LNCAP (cell line): ENCODE data around the gene CCDC141.

ENCODE experiments used
- TF ChIP-seq, protein P1 (sequence below): fragments of 450-650 bp; IDR thresholded peaks from 2 replicates; pipeline ENCODE4 v1.5.1; 2017; ENCODE audit warnings: mild to moderate bottlenecking

CCDC141 gene

DNA sequence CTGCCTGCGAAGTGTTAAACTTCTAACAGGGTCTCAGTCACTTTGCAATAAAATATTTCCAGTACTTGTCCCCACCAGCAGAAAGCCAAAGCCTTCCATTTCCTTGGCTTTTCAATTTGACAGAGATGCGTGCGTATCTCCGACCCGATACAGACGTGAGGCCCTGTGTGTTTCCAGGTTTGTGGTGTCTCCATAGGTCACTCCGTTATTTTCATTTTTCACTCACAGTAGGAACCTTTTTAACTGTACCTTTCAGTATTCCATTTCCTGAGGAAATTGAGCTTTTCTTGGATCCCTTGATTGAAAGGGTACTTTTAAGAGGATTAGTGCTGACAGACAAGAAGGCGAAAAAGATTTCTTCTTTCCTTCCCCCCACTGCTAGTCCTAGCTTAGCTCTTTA, 126.4 kb downstream of the CCDC141 start:
- TF ChIP-seq, protein P1, sequence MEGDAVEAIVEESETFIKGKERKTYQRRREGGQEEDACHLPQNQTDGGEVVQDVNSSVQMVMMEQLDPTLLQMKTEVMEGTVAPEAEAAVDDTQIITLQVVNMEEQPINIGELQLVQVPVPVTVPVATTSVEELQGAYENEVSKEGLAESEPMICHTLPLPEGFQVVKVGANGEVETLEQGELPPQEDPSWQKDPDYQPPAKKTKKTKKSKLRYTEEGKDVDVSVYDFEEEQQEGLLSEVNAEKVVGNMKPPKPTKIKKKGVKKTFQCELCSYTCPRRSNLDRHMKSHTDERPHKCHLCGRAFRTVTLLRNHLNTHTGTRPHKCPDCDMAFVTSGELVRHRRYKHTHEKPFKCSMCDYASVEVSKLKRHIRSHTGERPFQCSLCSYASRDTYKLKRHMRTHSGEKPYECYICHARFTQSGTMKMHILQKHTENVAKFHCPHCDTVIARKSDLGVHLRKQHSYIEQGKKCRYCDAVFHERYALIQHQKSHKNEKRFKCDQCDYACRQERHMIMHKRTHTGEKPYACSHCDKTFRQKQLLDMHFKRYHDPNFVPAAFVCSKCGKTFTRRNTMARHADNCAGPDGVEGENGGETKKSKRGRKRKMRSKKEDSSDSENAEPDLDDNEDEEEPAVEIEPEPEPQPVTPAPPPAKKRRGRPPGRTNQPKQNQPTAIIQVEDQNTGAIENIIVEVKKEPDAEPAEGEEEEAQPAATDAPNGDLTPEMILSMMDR, result no peak

DNA sequence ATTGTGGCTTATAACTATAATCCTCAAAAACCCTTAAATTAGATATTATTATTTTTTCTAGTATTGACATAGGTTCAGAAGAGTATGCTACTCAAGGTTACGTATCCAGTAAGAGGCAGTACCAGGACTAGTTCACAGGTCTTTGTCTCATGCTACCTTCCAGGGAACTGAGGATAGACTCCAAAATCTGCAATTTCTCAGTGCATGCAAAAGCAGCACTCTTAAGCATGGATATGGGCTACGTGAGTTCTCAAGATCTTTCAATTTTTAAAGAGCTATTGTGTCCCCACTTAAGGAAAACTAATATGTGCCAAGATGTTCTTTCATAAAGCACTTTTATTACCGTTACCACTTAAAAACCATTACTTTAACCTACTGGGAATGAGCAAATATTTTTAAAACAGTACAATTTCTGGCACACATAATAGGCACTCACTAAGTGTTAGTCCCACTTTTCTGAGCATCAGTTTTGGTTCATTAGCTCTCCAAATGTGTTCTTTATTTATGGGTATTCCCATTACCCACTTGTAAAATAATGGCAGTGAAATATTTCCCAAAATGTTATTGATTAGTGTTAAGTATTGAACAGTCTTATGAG, 128.9 kb downstream of the CCDC141 start:
- TF ChIP-seq, protein P1, result no peak

DNA sequence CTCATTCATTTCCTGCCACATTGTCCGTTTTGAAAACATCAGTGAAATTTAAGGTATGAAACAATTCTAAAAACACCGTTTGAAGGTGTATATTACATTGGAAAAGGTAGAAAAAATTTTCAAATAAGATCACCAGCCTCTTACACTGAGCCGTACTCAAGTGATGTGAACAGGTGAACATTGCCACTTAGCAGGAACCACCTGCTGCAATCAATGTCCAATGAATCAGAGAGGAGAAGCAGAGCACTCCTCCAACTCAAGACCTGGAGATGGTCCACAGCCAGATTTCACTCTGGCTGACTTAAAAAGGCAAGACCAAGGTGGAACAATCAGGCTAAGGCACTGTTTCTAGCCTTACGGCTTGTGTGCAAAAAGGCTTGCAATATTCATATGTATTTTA, 132.4 kb downstream of the CCDC141 start:
- TF ChIP-seq, protein P1, result no peak

DNA sequence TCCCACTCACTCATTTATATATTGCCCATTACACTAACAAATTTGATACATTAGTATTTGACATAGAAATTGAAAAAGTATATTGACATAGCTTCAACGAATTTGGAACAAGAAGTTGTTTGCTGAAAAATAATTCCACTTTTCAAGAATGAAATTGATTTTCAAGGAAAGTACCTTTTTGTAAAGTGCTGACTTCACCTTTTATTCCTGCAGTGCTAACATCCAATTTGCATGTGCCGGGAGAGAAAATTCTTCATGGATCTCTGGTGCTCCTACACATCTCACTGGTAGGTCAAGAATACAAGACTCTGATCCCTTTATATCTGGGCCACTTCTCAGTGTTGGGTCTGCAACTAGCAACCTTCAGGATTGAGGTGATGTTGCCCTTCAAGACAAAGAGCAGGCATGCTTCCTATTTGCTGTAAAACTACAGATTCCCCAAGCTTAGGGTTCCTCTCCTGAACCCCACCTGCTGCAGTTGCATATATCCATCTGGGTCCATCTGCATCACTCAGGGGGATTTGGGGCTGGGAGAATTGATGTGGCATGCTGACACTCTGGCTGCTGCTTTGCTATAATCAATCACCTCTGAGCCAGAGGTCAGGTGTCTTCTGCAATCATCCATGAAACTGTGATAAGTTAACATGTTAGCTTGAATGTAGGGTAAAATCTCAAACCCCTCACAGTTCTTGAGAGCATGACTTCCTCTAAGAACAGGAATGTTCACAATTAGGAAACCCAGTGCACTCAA, 134.3 kb downstream of the CCDC141 start:
- TF ChIP-seq, protein P1, result no peak

DNA sequence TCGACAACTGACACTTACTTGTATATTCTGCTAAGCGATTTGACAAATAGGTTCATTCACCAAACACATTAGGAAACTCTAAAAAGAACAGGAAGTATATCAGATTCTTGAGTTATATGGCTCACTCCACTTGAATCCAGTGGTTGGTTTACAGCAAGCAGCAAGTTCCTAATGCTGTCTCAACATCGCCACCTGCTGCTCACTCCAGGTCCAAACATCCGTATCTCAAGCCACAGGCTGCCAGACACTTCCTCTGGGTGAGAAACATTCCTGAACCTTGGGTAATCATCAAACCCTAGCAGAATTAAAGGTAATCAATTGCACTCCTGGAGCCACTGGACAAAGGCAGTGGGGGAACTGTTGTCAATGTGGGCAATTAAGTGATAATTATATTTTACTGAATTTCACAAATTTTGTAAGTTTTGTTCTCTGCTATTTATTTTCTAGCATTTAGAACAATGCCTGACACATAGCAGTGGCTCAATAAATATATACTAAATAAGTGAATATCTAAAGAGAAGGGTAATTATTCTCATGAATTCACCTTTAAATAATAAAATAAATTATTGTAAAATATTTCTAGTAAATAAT, 135.6 kb downstream of the CCDC141 start:
- TF ChIP-seq, protein P1, result peak; percentile 70

DNA sequence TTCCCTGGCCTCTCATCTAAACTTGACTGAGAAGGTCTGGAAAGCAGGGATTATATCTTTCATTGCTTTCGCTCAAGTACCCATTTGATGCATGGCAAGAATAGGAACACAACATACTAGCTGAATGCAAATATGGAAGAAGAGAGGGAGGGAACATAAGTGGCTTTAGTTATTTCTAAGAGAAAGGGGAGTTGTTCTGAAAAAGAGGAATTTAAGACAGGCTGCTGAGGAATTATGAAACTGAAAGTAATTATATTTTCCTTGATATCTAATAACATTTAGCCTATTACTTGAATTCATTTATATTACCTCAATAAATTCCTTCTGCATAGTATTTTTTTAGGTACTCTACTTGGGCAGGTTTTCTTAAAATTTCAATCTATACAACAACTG, 136.9 kb downstream of the CCDC141 start:
- TF ChIP-seq, protein P1, result no peak

DNA sequence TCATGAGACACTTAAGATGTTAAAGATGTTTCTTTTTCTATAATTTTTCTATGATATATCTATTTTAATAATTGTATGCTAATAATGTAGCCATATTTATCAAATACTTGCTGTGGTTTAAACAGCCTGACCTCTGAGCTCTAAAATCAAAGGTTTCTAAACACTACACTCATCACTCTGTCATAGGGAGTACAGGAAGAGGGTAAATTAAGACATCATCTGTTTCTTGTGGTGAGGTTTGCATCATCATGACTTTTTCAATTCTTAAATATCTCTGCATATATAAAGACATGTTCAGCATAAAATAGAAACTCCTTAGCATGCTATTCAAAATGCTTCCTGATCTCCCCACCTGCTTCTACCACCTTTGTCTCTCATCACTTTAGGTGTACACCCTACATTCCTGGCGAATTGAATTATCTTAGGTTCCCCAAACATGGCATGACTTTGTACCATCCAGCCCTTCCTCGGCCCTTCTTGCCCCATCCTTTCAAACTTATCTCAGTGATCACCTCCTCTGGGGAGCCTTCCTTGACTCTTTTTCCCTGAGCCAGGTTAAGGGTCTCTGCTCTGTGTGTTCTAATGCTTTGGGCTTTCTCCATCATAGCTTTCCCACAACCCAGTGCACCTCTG, 137.4 kb downstream of the CCDC141 start:
- TF ChIP-seq, protein P1, result no peak
